HG03045 (cell line): Measurements from ENCODE around the gene PPP2R5E.

ENCODE experiments used
- ATAC-seq: cut with Tn5 transposase; IDR thresholded peaks from one replicate; pipeline ENCODE4 v1.9.1; 2021; ENCODE audit warnings: mild to moderate bottlenecking, moderate library complexity; ENCODE audit not compliant: unreplicated experiment

The PPP2R5E gene

DNA sequence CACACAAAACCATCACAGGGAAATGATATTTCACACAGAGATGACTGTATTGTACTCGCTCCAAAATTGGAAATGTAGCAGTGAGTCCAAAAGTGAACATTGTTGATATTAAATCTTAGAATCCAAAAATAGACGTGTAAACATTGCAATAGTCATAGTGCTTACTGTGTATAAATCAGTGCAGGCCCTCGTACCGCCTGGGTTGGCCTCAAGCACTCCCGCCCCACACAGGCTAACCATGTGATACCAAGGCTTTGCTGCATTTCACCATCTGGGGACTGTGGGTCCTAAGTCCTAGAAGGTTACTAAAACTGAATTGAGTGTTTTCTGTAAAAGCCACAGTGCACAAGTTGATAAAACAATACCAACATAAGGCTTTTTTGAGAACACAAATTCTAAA is 107.3 kb downstream of the PPP2R5E start:
- no peak for ATAC-seq

DNA sequence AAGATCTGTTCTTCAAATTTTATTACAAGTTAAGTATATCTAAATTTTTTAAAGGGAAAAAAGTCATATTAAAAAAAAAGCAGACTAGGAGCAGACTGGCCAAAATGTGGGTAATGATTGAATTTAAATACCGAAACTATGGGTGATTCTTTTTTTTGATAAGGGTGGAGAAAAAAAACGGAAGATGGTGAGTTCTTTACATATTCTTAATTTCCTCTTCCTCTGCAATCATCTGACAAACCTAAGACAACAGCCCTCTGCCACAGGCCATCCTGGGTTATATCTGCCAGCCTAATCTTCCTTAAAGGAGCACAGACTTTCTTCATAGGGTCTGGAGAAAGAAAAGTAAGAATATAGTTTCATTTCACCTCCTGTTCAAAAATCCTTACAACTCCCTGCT is 108.0 kb downstream of the PPP2R5E start:
- no peak for ATAC-seq

DNA sequence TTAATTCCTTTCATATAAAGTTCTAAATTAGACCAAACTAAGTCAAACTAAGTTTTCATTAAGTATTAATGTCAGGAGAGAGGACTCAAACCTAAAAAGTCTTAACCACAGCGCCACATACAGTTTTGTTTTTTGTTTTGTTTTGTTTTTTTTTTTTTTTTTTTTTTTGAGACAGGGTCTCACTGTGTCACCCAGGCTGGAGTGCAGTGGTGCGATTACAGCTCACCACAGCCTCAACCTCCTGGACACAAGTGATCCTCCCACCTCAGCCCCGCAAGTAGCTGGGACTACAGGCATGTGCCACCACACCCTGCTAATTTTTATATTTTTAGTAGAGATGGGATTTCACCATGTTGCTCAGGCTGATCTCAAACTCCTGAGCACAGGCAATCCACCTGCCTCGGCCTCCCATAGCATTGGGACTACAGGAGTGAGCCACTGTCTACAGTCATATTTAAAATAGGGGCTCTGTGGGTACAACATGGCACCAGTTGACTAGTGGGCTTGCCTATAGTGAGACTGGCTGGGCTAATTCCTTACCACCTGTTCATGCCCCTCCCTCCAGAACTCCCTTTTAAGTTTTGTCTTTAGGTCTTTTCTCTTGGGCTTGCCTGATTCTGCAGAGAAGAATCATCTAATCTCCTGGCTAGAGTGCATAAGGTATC is 110.2 kb downstream of the PPP2R5E start:
- no peak for ATAC-seq

DNA sequence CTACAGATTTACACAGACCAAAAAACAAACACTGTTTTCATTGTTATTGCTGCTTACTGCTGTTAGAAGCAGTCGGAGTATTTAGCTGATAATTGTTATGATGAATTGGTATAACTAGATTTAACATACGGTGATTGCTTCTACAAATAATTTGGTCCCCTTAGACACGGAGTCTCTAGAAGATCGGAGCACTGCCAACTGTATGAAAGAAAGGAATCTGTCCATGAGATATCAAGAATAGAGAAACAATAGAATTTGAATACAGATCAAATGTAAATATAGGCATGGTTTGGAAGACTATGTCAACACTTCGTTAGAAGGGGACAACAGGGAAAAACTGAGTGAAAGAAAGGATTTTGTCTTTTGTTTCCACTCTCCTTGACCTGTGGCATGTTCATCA is 110.9 kb downstream of the PPP2R5E start:
- no peak for ATAC-seq

DNA sequence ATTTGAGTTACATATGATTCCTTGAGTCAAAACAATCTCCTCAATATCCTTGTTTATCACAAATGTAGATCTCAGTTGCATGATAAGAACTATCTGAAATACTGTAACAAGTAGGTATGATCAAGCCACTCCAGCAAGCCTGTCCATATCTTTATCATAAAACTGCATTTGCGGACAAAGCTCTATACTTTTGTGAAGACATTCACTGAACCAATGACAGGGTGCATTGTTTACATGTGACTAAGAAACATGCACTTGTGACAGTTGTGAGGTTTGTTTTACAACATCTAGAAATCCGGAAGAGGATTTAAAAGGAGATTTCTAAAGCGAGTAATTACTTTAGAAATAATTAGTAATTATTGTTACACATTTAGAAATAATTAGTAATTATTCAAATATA is 111.7 kb downstream of the PPP2R5E start:
- ATAC-seq, result no peak

DNA sequence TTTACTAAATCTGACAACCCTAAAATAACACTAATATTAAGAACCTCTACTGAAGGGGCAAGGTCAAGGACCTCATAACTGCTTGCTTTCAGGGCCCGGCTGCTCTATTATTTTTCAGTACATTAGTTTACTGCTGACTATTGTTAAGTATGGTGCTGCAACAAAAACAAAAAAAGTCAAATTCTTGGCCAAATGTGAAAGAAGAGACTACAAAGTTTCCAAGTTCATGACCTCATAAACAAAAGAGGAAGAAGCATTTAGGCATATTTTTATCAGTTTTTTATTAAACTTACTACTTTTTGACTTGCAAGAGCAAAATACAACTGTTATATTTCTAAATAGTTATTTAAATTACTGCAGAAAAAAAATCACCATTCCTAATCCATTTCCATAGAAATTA is 114.7 kb downstream of the PPP2R5E start:
- ATAC-seq, result no peak

DNA sequence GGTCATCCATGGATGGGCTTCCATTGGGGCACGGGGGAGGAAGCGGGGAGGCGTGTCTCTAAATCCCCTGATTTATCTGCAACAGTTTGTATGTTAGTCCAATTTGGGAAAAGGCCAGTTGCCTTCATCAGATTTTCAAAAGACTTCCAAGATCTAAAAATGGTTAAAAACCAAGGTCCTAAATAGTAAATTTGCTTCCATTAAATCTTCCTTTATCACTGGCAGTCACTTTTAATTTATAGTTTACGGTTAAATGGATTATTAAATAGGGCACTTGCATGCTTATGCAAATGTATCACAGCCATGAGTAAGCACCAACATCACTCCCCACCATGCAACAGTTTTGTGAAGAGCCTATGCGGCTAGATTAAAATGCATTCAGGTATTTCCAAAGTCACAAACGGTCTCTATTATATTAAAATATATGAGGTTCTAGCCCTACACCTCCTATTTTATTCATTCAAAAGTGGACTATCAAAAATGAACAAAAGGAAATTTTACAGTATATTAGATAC is 116.3 kb downstream of the PPP2R5E start:
- no peak for ATAC-seq

DNA sequence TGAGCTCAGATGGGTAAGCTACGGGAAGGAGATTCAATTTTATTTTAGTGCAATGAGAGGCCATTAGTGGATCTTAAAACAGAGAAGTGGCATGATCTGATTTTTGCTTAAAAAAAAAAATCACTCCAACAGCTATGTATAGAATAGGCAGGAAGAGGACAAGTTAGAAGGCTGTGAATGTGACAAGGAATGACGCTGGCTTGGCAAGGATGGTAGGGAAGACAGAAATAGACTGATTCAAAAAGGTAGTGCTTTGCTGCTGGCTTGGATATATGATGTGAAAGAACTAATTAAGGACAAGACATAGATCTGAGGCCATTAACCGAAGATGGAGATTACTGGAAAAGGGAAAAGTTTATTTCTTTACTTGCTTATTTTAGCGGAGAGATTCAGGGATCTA is 119.3 kb downstream of the PPP2R5E start:
- no peak for ATAC-seq

DNA sequence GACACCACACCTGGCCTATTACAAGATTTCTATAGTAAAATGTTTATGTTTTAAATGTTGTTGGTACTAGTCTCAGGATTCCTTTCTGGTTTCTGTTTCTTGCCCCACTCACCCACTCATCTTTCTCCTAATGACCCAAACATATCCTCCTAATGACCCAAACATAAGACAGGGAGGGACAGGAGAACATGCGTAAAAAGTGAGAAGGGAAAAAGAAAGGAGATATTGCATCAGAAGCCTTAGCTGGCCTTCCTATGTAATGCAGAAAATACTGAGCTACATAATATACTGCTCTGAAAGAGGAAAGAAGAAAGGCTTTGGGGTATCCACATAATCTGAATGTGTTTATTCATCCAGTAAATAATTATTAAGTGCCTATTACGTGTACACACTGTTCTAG is 119.8 kb downstream of the PPP2R5E start:
- no peak for ATAC-seq

DNA sequence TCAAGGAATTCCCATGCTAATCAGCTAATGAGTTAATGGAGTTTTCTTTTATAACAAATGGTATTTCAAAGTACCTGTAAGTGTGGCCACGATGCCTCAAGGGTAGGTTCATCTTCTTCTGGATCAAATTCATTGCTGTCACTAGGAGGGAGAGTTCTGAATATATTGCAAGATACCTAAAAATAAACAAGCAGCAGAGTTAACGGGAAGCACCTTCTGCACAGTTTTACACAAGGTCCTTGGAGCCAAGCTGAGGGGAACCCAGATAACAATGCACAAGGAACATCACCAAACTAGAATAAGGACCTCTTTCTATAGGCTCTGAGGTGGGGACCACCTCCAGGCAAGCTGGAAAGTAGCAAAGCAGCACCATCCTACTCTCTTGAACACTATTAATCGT is 121.3 kb downstream of the PPP2R5E start:
- ATAC-seq, result no peak

DNA sequence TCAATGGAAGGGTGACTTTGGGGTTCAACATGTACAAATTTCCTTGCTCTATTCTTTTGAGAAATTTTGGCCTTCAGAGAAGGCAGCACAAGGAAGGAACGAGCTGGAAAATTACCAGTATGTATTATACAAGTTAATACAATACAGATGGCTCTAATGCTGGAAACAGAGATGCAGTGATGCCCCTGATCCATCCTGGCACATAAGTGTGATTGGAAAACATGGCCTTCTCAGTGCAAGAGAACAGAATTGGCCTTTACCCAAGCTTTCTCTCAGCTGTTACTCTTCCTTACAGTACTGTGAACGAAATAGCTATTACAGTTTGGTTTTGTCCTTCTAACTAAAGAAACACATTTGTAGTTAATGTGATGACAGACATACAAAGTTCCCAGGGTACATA is 122.0 kb downstream of the PPP2R5E start:
- ATAC-seq, result no peak

DNA sequence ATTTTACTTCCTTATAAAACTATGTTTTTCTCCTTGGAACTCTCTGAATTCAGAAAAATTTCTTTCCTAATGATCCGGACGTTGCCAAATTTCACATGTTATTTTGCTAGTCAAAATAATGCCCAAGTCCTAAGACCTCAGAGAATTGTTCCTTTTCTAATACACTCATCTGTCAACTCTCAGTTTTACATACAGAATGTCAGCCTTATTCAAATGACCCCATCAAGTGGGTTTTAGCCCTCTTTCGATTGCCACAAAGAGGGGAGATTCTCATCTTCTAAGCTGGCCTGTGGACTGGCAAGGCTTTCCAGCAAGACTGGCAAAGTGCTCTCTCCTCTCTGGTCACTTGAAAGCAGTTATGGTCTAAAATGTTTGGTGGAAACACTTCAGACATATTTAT is 125.2 kb downstream of the PPP2R5E start:
- no peak for ATAC-seq

DNA sequence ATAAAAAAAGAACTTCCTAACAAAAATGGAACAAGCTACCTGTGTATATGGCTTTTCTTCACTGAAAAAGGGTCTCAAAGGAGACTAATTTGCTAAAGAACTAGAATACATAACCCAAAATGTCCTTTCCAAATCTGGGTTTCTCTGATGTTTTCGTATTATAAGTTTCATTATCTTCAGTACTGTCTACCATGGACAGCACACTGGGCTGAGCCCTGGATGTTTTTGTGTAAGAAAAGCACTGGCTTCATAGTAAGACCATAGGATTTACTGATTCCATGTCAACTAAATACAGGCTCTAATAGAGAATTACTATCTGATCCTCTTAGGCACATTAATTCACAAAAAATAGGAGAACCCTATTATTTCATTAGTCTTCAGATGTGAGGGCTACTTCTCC is 130.2 kb downstream of the PPP2R5E start:
- no peak for ATAC-seq

DNA sequence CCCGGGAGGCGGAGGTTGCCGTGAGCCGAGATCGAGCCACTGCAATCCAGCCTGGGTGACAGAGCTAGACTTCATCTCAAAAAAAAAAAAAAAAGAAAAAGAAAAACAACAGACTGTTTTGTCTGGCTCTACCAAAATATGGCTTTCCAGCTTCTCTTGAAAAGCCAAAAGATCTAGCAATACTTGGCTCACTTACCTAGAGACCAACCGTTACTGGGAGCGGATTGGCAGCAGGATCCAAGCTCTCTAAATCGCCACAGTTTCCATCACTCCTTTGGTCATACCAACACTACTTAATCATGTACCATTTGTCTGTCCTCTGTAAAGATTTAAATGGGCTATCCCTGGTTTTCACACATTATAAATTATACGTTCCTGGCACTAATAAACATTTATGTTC is 136.8 kb downstream of the PPP2R5E start:
- ATAC-seq, result no peak

DNA sequence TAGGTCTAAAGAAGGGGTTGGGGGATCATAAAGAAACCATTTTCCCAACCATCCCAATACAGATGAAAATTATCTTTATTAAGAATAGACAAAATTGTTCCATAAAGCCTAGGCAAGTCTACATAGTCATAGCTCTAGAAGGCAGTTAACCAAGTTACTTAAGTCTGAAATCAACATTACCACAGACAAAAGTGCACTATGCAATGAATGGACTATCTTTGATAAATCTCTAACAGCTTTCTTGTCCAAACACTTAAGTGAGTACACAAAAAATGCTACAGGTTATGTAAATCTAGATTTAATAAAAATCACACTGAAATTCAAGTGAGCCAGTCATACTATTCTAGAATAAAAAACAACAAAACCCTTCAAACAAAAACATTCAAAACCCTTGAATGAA is 137.5 kb downstream of the PPP2R5E start:
- ATAC-seq, result no peak

DNA sequence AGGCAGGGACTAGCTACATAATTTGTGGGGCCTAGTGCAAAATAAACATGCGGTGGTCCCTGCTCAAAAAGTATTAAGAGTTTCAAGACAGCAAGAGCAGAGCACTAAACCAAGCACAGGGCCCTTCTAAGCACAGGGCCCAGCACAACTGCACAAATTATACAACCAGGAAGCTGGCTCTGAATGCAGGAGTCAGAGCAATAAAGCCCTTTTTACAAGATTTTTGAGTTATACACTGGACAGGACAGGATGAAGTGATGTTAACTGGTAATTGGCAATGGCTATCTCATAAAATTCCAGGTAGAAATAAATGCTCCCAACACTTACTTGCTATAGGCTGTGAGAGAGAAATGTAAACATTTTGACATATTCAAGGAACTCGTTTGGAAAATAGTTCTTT is 138.3 kb downstream of the PPP2R5E start:
- ATAC-seq, result no peak

DNA sequence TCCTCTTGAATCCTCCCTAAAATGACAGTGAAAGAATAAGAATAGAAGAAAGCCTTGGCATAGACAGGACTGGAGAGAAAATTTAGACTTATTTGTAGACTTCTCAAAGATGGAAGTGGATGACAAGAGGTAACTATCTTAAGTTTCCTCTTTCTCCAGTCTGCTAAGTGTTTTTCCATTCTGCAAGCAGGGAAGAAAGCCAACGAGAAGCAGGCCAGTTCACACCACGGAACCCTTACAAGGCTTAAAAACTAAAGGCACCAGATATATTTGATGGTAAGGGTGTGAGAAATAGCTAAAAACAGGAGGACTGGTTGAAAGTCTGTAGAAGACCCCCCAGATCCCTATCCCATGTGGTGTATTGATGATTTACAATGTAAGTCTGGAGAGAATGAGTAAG is 141.5 kb downstream of the PPP2R5E start:
- ATAC-seq, result no peak

DNA sequence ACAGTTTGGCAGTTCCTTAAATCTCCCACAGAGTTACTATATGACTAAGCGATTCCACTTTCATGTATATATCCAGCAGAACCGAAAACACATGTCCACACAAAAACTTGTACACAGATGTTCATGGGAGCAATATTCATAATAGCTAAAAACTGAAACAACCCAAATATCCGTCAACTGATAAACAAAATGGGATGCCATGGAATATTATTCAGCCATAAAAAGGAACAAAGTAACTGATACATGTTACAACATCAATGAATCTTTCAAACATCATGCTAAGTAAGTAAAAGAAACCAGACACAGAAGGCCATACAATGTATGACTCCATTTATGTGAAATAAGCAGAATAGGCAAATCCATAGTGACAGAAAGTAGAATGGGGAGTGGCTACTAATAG is 144.2 kb downstream of the PPP2R5E start:
- no peak for ATAC-seq

DNA sequence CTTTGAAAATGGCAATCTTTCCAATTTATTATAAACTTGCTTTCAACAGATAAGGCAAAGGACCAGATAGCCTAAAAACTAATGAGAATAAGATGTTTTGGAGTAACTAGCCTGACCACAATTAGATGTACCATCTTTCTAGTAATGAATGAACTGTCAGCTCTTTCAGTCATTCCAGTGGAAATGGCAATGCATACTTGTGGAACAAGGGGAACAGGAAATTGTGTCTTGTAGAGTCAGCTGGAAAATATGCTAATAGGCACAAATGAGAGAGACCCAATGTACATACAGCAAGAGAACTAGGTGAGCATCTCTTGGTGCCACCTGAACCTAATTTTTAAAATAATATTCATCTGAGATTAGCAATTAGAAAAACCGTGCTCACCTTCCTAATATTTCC is 148.3 kb downstream of the PPP2R5E start:
- no peak for ATAC-seq

DNA sequence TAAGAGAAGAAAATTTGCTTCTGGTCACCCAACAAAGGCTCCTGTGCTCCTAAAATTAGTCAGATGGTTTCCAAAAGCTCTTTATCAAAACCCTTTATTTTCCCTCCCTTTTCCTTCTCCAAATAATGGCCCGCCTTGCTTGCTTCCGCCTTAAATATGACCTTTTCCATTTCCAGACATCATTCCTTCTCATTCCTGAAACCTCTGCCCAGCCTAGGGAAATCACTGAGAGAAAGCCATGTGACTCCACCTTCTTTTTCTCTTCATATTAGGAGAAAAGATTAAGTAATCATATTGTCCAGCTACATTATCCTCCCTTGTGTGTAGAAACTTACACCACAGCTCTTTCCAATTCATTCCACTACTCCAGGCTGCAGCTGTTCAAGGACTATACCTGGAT is 148.7 kb downstream of the PPP2R5E start:
- ATAC-seq, result no peak

DNA sequence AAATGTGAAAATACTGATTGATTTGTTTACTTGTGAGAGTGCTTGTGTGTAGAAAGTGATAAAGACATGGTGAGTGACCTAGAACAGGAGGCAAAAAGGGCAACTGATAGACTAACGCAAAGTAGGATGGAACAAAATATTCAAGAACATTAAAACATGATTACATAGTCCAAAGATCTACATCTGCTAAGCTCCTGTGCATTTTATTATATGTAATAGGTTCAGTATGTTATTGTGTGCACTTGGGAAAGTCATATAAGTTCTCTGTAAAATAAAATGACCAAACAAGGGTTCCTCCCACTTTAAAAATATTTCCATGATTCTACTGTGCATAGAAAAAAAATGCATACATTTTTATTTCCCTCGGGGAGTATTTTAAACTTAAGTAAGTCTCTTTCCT is 150.2 kb downstream of the PPP2R5E start:
- ATAC-seq, result no peak

DNA sequence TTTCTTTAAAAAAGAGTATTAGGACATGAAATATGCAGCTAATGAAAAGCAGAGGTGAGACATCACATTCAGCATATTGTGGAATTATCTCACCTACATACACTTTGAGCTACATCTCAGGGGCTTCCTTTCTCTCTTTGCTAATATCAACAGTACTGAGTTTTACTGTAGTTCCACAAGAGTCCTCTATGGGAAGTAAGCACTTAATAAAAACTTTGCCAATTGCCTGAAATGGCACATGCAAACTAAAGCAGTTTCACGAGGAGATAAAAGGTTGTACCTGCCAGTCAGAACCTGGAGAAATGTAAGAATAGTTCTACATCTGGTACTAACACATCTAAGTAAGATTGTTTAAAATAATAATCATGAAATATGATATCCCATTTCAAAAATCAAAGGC is 150.9 kb downstream of the PPP2R5E start:
- no peak for ATAC-seq

DNA sequence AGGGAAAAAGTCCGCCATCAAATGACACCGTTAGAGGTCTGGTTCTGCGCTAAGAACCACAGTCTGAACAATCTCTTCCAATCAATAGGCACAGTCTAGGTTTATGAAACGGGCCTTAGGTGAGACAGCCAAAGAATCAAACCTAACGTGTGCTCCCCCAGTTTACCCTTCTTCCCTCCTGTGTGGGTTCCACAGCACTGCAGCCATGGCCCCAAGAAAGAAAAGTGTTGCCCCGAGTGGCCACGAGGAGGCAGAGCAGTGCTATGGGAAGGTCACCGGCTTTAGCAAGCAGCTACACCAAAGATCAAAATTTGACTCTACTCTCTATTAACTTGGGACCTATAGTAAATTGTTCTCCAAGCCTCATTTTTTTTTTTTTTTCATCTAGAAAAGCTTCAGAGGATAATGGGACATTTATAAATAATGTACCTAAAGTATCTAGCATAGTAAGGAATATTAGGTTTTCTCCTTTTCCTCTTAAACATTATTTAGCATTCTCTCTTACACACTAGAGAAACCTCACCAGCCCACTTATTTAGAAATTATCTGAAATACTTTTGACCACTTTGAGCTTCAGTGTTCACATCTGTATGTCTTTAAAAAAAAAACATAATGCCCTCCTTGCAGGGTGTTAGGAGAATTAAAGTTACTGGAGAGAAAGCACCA is 154.3 kb downstream of the PPP2R5E start:
- peak; percentile 75 for ATAC-seq
